ENCODE measurements around the gene AFF1. TPM values are rescaled to one million over a fixed set of nuclear protein-coding genes. Genes with fewer than 3 reads are reported as not detected.

The AFF1 gene
- total RNA-seq, 1 donor from 2014 or later, result 99.9 TPM

- H3K4me1 ChIP-seq, result peaks cover 79% of the 10 kb centered on the region
- no peaks in the 10 kb centered on the region for H3K9me3 ChIP-seq
- no peak for DNase-seq (ENCODE audit: extremely low spot score in 2 of 2)
- intact Hi-C loops (cut with DNase I), result no loop called here
- H3K27ac ChIP-seq, result peak overlapping the region; percentile 59
- H3K4me3 ChIP-seq, result no peak overlapping the region
- TF ChIP-seq CTCF (IDR thresholded peaks at IDR 0.05), result no peak
- TF ChIP-seq POLR2A (IDR thresholded peaks at IDR 0.05), result no peak
- TF ChIP-seq POLR2AphosphoS5 (IDR thresholded peaks at IDR 0.05; ENCODE audit: insufficient read depth in 1 of 2, low read depth in 1 of 2), result no peak
- H3K27me3 ChIP-seq, result no peaks in the 10 kb centered on the region
- no peaks in the 10 kb centered on the region for H3K36me3 ChIP-seq
Observed at GRCh38 chr4:87056881-87057280, 122.1 kb downstream of the AFF1 start.

- intact Hi-C loops (cut with DNase I), result no loop called here
- Histone ChIP-seq H3K9me3 (no peaks in the 10 kb centered on the region), H3K4me3 (no peak overlapping the region), H3K27ac (peak overlapping the region; percentile 59), H3K4me1 (peaks cover 78% of the 10 kb centered on the region), H3K36me3 (no peaks in the 10 kb centered on the region), H3K27me3 (no peaks in the 10 kb centered on the region)
- TF ChIP-seq CTCF (IDR thresholded peaks at IDR 0.05), result no peak
- no peak for TF ChIP-seq POLR2A (IDR thresholded peaks at IDR 0.05)
- peak in 1 of 2 donors; percentile 43 for TF ChIP-seq POLR2AphosphoS5 (IDR thresholded peaks at IDR 0.05; ENCODE audit: insufficient read depth in 1 of 2, low read depth in 1 of 2)
- DNase-seq (ENCODE audit: extremely low spot score in 2 of 2), result no peak
Observed at GRCh38 chr4:87057835-87058355, 123.1 kb downstream of the AFF1 start.

- Histone ChIP-seq H3K9me3 (no peaks in the 10 kb centered on the region), H3K4me3 (no peak overlapping the region), H3K27ac (peak overlapping the region; percentile 59), H3K36me3 (no peaks in the 10 kb centered on the region), H3K27me3 (no peaks in the 10 kb centered on the region), H3K4me1 (peaks cover 71% of the 10 kb centered on the region)
- no peak for TF ChIP-seq CTCF (IDR thresholded peaks at IDR 0.05)
- TF ChIP-seq POLR2A (IDR thresholded peaks at IDR 0.05), result no peak
- TF ChIP-seq POLR2AphosphoS5 (IDR thresholded peaks at IDR 0.05; ENCODE audit: insufficient read depth in 1 of 2, low read depth in 1 of 2), result no peak
- intact Hi-C loops (cut with DNase I), result no loop called here
- no peak for DNase-seq (ENCODE audit: extremely low spot score in 2 of 2)
Observed at GRCh38 chr4:87058356-87059073, 123.7 kb downstream of the AFF1 start.

GRCh38 chr4:87060957-87061356 lies 126.1 kb downstream of the AFF1 start:
- no peak overlapping the region for H3K27ac ChIP-seq
- H3K9me3 ChIP-seq, result no peaks in the 10 kb centered on the region
- intact Hi-C loops (cut with DNase I), result no loop called here
- TF ChIP-seq POLR2AphosphoS5 (IDR thresholded peaks at IDR 0.05; ENCODE audit: insufficient read depth in 1 of 2, low read depth in 1 of 2) (no peak), CTCF (IDR thresholded peaks at IDR 0.05) (no peak), POLR2A (IDR thresholded peaks at IDR 0.05) (no peak)
- peaks cover 50% of the 10 kb centered on the region for H3K4me1 ChIP-seq
- no peak for DNase-seq (ENCODE audit: extremely low spot score in 2 of 2)
- no peaks in the 10 kb centered on the region for H3K36me3 ChIP-seq
- no peak overlapping the region for H3K4me3 ChIP-seq
- H3K27me3 ChIP-seq, result no peaks in the 10 kb centered on the region

- Histone ChIP-seq H3K9me3 (no peaks in the 10 kb centered on the region), H3K4me1 (peaks cover 57% of the 10 kb centered on the region), H3K27ac (no peak overlapping the region), H3K27me3 (no peaks in the 10 kb centered on the region), H3K4me3 (no peak overlapping the region), H3K36me3 (no peaks in the 10 kb centered on the region)
- intact Hi-C loops (cut with DNase I), result no loop called here
- TF ChIP-seq CTCF (IDR thresholded peaks at IDR 0.05) (no peak), POLR2A (IDR thresholded peaks at IDR 0.05) (no peak), POLR2AphosphoS5 (IDR thresholded peaks at IDR 0.05; ENCODE audit: insufficient read depth in 1 of 2, low read depth in 1 of 2) (no peak)
- no peak for DNase-seq (ENCODE audit: extremely low spot score in 2 of 2)
Observed at GRCh38 chr4:87065021-87065420, 130.2 kb downstream of the AFF1 start.
